ENCODE results near the gene CBLN3.
"Not testable (repeated sequence)": the region's sequence is repeated elsewhere in the genome, so short reads cannot be mapped to it uniquely, and the experiment has no call there.

The CBLN3 gene

GRCh38 chr14:24388474-24389179, 40.8 kb downstream of the CBLN3 start:
- WGBS, 2 donors (ENCODE audit: extremely low coverage in 2 of 2, insufficient read length in 2 of 2, insufficient replicate concordance in 1 of 2), result no CpG with 5 or more reads among the region's 2 CpGs
- Histone ChIP-seq H3K23ac (ENCODE audit: low read depth, low read length, poor library complexity) (no peak overlapping the region), H3K27ac (replicated peaks; ENCODE audit: low read length) (no peak overlapping the region), H3K4ac (ENCODE audit: low read length) (no peak overlapping the region), H3K4me3 (ENCODE audit: low read length in 2 of 2) (no peak overlapping the region), H4K91ac (ENCODE audit: low read depth, low read length, poor library complexity) (no peak overlapping the region), H2BK120ac (ENCODE audit: low read depth, low read length) (no peak overlapping the region), H3K18ac (ENCODE audit: low read length) (no peak overlapping the region), H2AFZ (ENCODE audit: low read length) (peak overlapping the region; percentile 36), H2BK15ac (ENCODE audit: low read length) (no peak overlapping the region), H3K9ac (ENCODE audit: low read depth, low read length, poor library complexity) (no peak overlapping the region), H3K4me2 (ENCODE audit: insufficient read depth, low read length, poor library complexity, severe bottlenecking) (no peak overlapping the region), H3K4me1 (ENCODE audit: control insufficient read depth in 2 of 2, insufficient read depth in 1 of 2, low read depth in 1 of 2, low read length in 2 of 2) (no peaks in the 10 kb centered on the region), H3K9me3 (replicated peaks in 1 of 2; ENCODE audit: control insufficient read depth in 2 of 2, insufficient read depth in 1 of 2, low read depth in 1 of 2, low read length in 2 of 2) (no peaks in the 10 kb centered on the region), H4K8ac (ENCODE audit: low read depth, low read length) (no peak overlapping the region), H3K79me1 (ENCODE audit: low read depth, low read length) (no peaks in the 10 kb centered on the region), H2AK5ac (ENCODE audit: low read depth, low read length) (no peak overlapping the region), H3K36me3 (replicated peaks in 1 of 2; ENCODE audit: control insufficient read depth in 2 of 2, insufficient read depth in 2 of 2, low read length in 2 of 2) (no peaks in the 10 kb centered on the region), H3K27me3 (ENCODE audit: control insufficient read depth in 3 of 3, insufficient read depth in 3 of 3, low read depth in 1 of 3, low read length in 3 of 3) (peaks cover 0 to 29% (median 0%) of the 10 kb centered on the region in 3 experiments), H2BK12ac (ENCODE audit: low read length) (no peak overlapping the region), H2BK5ac (ENCODE audit: low read length) (no peak overlapping the region), H3K14ac (ENCODE audit: low read length) (peak overlapping the region; percentile 12)
- DNase-seq (ENCODE audit: low spot score), result no peak

GRCh38 chr14:24387579-24387978, 41.9 kb downstream of the CBLN3 start:
- H3K79me1 ChIP-seq (ENCODE audit: low read depth, low read length); H3K23ac ChIP-seq (ENCODE audit: low read depth, low read length, poor library complexity); H3K4me2 ChIP-seq (ENCODE audit: insufficient read depth, low read length, poor library complexity, severe bottlenecking); H3K4me3 ChIP-seq (ENCODE audit: low read length in 2 of 2); H3K9me3 ChIP-seq (replicated peaks in 1 of 2; ENCODE audit: control insufficient read depth in 2 of 2, insufficient read depth in 1 of 2, low read depth in 1 of 2, low read length in 2 of 2); H2BK120ac ChIP-seq (ENCODE audit: low read depth, low read length); H2AFZ ChIP-seq (ENCODE audit: low read length); H2BK15ac ChIP-seq (ENCODE audit: low read length); DNase-seq (ENCODE audit: low spot score); H2BK5ac ChIP-seq (ENCODE audit: low read length); H2BK12ac ChIP-seq (ENCODE audit: low read length); H3K9ac ChIP-seq (ENCODE audit: low read depth, low read length, poor library complexity); H4K8ac ChIP-seq (ENCODE audit: low read depth, low read length); H3K18ac ChIP-seq (ENCODE audit: low read length); H2AK5ac ChIP-seq (ENCODE audit: low read depth, low read length); H3K4me1 ChIP-seq (ENCODE audit: control insufficient read depth in 2 of 2, insufficient read depth in 1 of 2, low read depth in 1 of 2, low read length in 2 of 2); H4K91ac ChIP-seq (ENCODE audit: low read depth, low read length, poor library complexity); H3K4ac ChIP-seq (ENCODE audit: low read length); H3K14ac ChIP-seq (ENCODE audit: low read length); H3K27ac ChIP-seq (replicated peaks; ENCODE audit: low read length); H3K36me3 ChIP-seq (replicated peaks in 1 of 2; ENCODE audit: control insufficient read depth in 2 of 2, insufficient read depth in 2 of 2, low read length in 2 of 2): not testable (repeated sequence)
- H3K27me3 ChIP-seq (ENCODE audit: control insufficient read depth in 3 of 3, insufficient read depth in 3 of 3, low read depth in 1 of 3, low read length in 3 of 3), result peaks cover 0 to 33% (median 0%) of the 10 kb centered on the region in 3 experiments
- WGBS, 2 donors (ENCODE audit: extremely low coverage in 2 of 2, insufficient read length in 2 of 2, insufficient replicate concordance in 1 of 2), result no CpG with 5 or more reads among the region's 5 CpGs

- Histone ChIP-seq H3K14ac (ENCODE audit: low read length) (no peak overlapping the region), H3K27ac (replicated peaks; ENCODE audit: low read length) (no peak overlapping the region), H3K4me1 (ENCODE audit: control insufficient read depth in 2 of 2, insufficient read depth in 1 of 2, low read depth in 1 of 2, low read length in 2 of 2) (no peaks in the 10 kb centered on the region), H2AK5ac (ENCODE audit: low read depth, low read length) (no peak overlapping the region), H3K27me3 (ENCODE audit: control insufficient read depth in 3 of 3, insufficient read depth in 3 of 3, low read depth in 1 of 3, low read length in 3 of 3) (peaks cover 0 to 37% (median 0%) of the 10 kb centered on the region in 3 experiments), H3K4me2 (ENCODE audit: insufficient read depth, low read length, poor library complexity, severe bottlenecking) (no peak overlapping the region), H3K4me3 (ENCODE audit: low read length in 2 of 2) (no peak overlapping the region), H3K9ac (ENCODE audit: low read depth, low read length, poor library complexity) (no peak overlapping the region), H3K23ac (ENCODE audit: low read depth, low read length, poor library complexity) (no peak overlapping the region), H2AFZ (ENCODE audit: low read length) (no peak overlapping the region), H3K4ac (ENCODE audit: low read length) (no peak overlapping the region), H2BK120ac (ENCODE audit: low read depth, low read length) (no peak overlapping the region), H2BK15ac (ENCODE audit: low read length) (no peak overlapping the region), H4K91ac (ENCODE audit: low read depth, low read length, poor library complexity) (no peak overlapping the region), H4K8ac (ENCODE audit: low read depth, low read length) (no peak overlapping the region), H3K18ac (ENCODE audit: low read length) (no peak overlapping the region), H3K79me1 (ENCODE audit: low read depth, low read length) (no peaks in the 10 kb centered on the region), H3K9me3 (replicated peaks in 1 of 2; ENCODE audit: control insufficient read depth in 2 of 2, insufficient read depth in 1 of 2, low read depth in 1 of 2, low read length in 2 of 2) (no peaks in the 10 kb centered on the region), H3K36me3 (replicated peaks in 1 of 2; ENCODE audit: control insufficient read depth in 2 of 2, insufficient read depth in 2 of 2, low read length in 2 of 2) (no peaks in the 10 kb centered on the region), H2BK12ac (ENCODE audit: low read length) (no peak overlapping the region), H2BK5ac (ENCODE audit: low read length) (no peak overlapping the region)
- WGBS, 2 donors (ENCODE audit: extremely low coverage in 2 of 2, insufficient read length in 2 of 2, insufficient replicate concordance in 1 of 2), result no CpG with 5 or more reads among the region's 2 CpGs
- DNase-seq (ENCODE audit: low spot score), result no peak
Observed at GRCh38 chr14:24387009-24387345, 42.5 kb downstream of the CBLN3 start.

GRCh38 chr14:24385524-24385923, 43.9 kb downstream of the CBLN3 start:
- H3K4me3 ChIP-seq (ENCODE audit: low read length in 2 of 2), result no peak overlapping the region
- no peak overlapping the region for H2AFZ ChIP-seq (ENCODE audit: low read length)
- WGBS, 2 donors (ENCODE audit: extremely low coverage in 2 of 2, insufficient read length in 2 of 2, insufficient replicate concordance in 1 of 2), result no CpG with 5 or more reads among the region's 4 CpGs
- H2BK5ac ChIP-seq (ENCODE audit: low read length), result no peak overlapping the region
- no peaks in the 10 kb centered on the region for H3K36me3 ChIP-seq (replicated peaks in 1 of 2; ENCODE audit: control insufficient read depth in 2 of 2, insufficient read depth in 2 of 2, low read length in 2 of 2)
- no peak overlapping the region for H2AK5ac ChIP-seq (ENCODE audit: low read depth, low read length)
- peaks cover 0 to 42% (median 0%) of the 10 kb centered on the region in 3 experiments for H3K27me3 ChIP-seq (ENCODE audit: control insufficient read depth in 3 of 3, insufficient read depth in 3 of 3, low read depth in 1 of 3, low read length in 3 of 3)
- H3K79me1 ChIP-seq (ENCODE audit: low read depth, low read length), result no peaks in the 10 kb centered on the region
- H3K9ac ChIP-seq (ENCODE audit: low read depth, low read length, poor library complexity), result no peak overlapping the region
- H3K4me2 ChIP-seq (ENCODE audit: insufficient read depth, low read length, poor library complexity, severe bottlenecking), result no peak overlapping the region
- no peak overlapping the region for H3K14ac ChIP-seq (ENCODE audit: low read length)
- no peak overlapping the region for H2BK120ac ChIP-seq (ENCODE audit: low read depth, low read length)
- H3K4me1 ChIP-seq (ENCODE audit: control insufficient read depth in 2 of 2, insufficient read depth in 1 of 2, low read depth in 1 of 2, low read length in 2 of 2), result peaks cover under 1 to 4% of the 10 kb centered on the region in 2 donors
- no peak for DNase-seq (ENCODE audit: low spot score)
- no peak overlapping the region for H3K23ac ChIP-seq (ENCODE audit: low read depth, low read length, poor library complexity)
- H2BK12ac ChIP-seq (ENCODE audit: low read length), result no peak overlapping the region
- no peaks in the 10 kb centered on the region for H3K9me3 ChIP-seq (replicated peaks in 1 of 2; ENCODE audit: control insufficient read depth in 2 of 2, insufficient read depth in 1 of 2, low read depth in 1 of 2, low read length in 2 of 2)
- H3K27ac ChIP-seq (replicated peaks; ENCODE audit: low read length), result no peak overlapping the region
- no peak overlapping the region for H4K91ac ChIP-seq (ENCODE audit: low read depth, low read length, poor library complexity)
- H3K4ac ChIP-seq (ENCODE audit: low read length), result no peak overlapping the region
- H3K18ac ChIP-seq (ENCODE audit: low read length), result no peak overlapping the region
- H4K8ac ChIP-seq (ENCODE audit: low read depth, low read length), result no peak overlapping the region
- H2BK15ac ChIP-seq (ENCODE audit: low read length), result no peak overlapping the region

All from neuronal stem cell (in vitro differentiated cells).